ENCODE measurements around the gene SREBF2. TPM values are rescaled to one million over a fixed set of nuclear protein-coding genes. Genes with fewer than 3 reads are reported as not detected.
"Not testable (repeated sequence)": the region's sequence is repeated elsewhere in the genome, so short reads cannot be mapped to it uniquely, and the experiment has no call there.

Gene SREBF2
- polyA plus RNA-seq, 10 donors, result 60.8 to 102 (median 78.3) TPM

- DNase-seq, result no peak
These were observed 7.3 kb downstream of the SREBF2 start for GRCh38 chr22:41840216-41840615.

GRCh38 chr22:41841085-41841712, 8.3 kb downstream of the SREBF2 start:
- DNase-seq, result no peak

DNA sequence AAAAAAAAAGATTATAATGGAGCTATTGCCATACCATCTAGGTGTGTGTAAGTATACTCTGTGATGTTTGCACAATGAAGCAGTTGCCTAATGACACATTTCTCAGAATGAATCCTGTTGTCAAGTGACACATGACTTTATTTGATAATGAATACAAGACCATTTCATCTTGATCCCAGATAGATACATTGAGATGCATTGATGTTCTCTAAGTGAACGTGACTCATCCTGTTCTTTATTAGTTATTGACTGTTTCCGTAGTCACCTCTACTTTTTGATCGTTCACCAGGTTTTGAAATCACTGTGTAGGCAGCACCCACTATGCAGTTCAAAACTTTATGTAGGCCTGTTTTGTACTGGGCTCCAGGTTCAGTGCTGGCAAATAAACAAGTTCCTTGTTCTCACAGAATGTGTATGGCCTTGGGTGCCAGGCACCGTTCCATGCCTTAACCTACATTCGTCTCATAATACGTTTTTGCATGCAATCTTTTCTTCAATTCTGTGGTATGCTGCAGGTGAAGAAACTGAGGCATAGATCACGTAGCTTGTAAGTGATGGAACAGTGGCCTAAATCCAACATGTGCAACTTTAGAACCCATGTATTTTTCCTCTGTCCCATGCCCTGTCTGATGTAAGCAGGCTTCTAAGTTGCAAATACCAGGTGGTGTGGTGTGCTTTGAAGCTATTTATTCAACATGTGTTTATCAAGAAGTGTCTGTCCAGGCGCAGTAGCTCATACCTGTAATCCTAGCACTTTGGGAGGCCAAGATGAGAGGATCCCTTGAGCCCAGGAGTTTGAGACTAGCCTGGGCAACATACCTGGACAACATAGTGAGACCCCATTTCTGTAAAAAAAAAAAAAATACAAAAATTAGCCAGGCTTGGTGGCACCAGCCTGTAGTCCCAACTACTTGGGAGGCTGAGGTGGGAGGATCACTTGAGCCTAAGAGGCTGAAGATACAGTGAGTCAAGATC, 10.4 kb downstream of the SREBF2 start:
- no peak for DNase-seq

DNA sequence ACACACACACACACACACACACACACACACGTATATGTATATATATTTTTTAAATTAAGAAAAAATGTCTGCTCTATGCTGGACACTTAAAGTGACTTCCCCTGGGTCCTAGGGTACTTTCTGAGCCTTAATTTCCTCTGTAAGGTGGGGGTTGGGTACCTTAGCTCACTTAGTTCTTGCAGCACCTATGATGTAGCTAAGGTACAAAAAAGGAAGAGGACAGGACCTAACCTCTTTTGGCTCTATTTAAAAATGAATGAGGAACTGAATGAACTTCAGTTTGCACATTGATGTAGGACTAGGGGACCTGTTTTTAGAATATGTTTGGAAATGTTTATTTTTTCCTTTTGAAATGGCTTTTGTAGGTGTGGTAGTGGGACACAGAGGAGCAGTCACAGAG, 11.1 kb downstream of the SREBF2 start:
- DNase-seq, result no peak

GRCh38 chr22:41844513-41844912, 11.6 kb downstream of the SREBF2 start:
- DNase-seq, result no peak

DNA sequence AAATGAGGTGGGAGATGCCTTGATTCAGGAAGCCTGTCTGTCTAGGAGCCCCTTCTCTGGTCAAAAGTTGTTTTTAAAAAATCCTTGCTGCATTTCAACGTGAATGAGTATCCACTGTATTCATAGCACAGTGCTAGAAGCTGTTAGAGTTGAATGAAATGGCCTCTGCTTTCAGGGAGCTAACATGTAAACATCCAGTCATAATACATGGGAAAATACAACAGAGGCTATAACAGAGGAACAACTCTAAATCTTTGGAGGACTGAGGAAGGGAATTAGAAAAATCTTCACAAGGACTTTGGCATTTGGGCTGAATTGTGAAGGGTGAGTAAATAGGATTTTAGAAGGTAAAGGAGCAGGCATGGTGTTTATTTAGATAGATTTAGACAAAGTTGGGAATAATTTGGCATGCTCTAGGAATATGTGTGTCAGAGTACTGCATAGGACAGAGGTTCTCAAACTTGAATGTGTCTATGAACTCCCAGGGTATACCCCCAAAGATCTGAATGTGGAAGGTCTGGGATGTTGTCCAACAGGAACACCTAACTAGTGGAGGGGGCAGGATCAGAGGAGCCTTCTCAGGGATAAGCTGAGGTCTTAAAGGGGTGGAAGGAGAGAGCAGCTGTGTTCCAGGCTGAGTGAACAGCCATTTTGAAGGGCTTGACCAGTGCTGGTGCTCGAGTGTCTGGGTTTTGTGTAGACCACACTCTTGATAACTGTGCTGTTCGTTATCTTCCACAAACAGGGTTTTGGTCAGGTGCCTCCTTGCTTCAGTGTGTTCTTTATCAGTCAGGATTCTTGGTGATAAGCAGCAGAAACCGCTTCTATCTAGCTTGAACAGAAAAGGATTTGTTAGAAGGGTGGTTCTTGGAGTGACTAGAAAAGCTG, 12.7 kb downstream of the SREBF2 start:
- DNase-seq, result no peak

DNA sequence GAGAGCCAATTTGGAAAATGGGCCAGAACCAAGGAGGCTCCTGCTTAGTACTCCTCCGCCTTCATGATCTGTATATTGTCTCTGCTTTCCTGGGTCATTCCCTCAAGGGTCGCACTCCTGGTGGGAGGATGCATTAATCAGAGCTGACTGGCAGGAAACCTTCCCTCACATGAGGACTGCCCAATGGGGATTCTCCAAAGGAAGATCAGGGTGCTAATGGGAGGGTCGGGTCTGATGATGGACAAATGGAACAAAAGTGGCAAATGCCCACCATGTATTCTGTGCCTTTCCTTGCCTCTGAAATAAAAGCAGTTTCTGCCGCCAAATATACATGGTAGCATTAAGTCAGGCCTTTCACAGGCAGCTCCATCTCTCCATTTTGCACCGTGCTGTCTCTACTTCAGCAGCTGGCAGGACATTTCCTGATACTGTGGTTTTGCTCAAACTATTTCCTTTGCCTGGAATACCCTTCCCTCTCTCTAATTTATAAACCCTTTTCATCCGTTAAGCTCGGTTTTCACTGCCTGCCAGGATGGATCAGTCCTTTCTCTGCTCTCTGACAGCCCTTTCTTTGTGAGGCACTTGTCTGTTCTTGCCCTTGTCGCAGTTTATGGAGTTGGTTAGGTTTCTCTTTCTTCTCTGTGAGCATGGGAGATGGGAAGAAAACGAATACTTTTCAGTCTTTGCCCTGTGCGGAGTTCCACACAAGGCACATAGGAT, 13.5 kb downstream of the SREBF2 start:
- no peak for DNase-seq

- DNase-seq, result no peak
These were observed 14.4 kb downstream of the SREBF2 start for GRCh38 chr22:41847300-41847699.

DNA sequence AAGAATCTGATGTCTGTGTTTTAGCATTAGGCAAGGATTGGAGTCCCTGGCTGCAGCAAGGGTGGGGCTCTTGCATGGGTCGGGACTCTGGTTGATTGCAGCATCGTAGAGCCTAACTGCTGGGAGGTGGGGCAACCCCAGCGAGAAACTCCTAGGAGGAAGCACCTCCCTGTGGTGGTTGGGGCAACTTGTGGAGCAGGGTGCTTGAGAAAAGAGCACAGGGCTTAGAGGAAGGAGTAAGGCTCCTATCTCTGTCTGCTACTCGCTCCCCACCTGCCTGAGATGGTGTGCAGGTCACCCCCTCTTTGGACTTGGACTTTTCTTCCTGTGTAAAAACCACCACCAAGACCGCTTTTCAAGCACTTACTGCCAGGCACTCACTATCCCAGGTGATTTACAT, 15.6 kb downstream of the SREBF2 start:
- DNase-seq, result no peak

- no peak for DNase-seq
These were observed 23.6 kb downstream of the SREBF2 start for GRCh38 chr22:41856469-41856868.

- DNase-seq, result peak; percentile 47 to 80 (median 62)
These were observed 24.4 kb downstream of the SREBF2 start for GRCh38 chr22:41857155-41857859.

DNA sequence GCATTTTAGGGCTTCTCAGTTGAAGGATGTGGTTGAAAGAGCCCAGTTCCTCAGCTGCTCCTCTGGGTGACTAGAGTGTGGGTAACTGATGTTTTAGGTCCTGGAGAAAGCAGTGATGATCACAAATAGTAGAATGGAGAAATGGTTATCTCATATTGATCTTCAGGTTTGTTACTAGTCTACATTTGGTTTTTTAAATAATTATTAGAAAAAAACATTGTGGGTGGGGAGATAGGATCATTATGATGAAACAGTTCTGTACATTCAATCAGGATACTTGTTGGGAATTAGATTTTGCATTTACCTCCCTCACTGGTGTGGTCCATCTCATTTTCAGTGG, 24.9 kb downstream of the SREBF2 start:
- no peak for DNase-seq

- DNase-seq, result no peak
These were observed 29.2 kb downstream of the SREBF2 start for GRCh38 chr22:41862160-41862529.

- no peak for DNase-seq
These were observed 29.8 kb downstream of the SREBF2 start for GRCh38 chr22:41862530-41863266.

DNA sequence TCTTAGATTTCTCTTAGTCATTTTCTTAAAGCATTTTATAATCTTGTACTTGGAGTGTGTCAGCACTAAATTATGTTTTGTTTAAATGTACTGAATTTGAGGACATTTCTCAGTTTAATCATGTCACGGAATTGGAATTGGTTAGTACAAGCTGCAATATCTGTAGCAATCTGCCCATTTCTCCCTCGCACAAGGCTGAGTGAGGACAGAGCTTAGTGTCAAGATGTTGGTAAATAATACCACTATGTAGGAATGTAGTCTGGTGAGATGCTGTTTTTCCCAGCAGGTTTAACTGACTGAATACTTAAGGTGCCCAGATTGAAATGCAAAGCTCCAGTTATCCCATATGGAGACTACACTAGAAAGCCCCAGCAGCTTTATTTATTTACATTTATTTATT, 30.6 kb downstream of the SREBF2 start:
- DNase-seq, result no peak

GRCh38 chr22:41868556-41868955, 35.7 kb downstream of the SREBF2 start:
- DNase-seq, result no peak

DNA sequence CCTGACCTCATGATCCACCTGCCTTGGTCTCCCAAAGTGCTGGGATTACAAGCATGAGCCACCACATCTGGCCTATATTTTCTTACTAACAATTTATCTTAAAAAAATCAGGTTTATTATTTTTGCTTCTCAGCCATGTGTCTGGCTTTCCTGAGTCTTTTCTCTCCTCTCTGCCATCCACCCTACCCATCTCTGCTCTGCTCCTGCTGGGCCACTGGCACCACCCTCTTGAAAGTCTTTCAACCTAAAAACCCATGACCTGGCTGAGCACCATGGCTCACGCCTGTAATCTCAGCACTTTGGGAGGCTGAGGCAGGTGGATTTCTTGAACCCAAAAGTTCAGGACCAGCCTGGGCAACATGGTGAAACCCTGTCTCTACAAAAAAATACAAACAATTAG, 37.2 kb downstream of the SREBF2 start:
- DNase-seq, result not testable (repeated sequence)

- DNase-seq, result no peak
These were observed 37.9 kb downstream of the SREBF2 start for GRCh38 chr22:41870786-41871185.

GRCh38 chr22:41873391-41873790, 40.5 kb downstream of the SREBF2 start:
- no peak for DNase-seq

GRCh38 chr22:41874090-41874489, 41.2 kb downstream of the SREBF2 start:
- DNase-seq, result no peak

Measured in muscle of back (tissue), 11 donors.